ENCODE results near the gene N4BP2L2. TPM values are rescaled to one million over a fixed set of nuclear protein-coding genes. Genes with fewer than 3 reads are reported as not detected.

Gene N4BP2L2
- total and polyA plus RNA-seq, 5 donors from 2014 or later, result 161 to 242 (median 213) TPM

- H3K27ac Mint-ChIP-seq, result no peak overlapping the region
- no peak for DNase-seq
- H3K36me3 Mint-ChIP-seq, result no peaks in the 10 kb centered on the region
- no peak overlapping the region for H3K27ac ChIP-seq (ENCODE audit: insufficient read depth, low read length, poor library complexity, severe bottlenecking)
- H3K4me3 Mint-ChIP-seq, result no peak overlapping the region
- ATAC-seq (ENCODE audit: low read depth in 2 of 2), result no peak
- H3K9me3 ChIP-seq (ENCODE audit: control insufficient read depth in 2 of 2, low read length in 2 of 2), result no peaks in the 10 kb centered on the region
- H3K9me3 Mint-ChIP-seq, result no peaks in the 10 kb centered on the region
- H3K4me1 ChIP-seq (ENCODE audit: control insufficient read depth, insufficient read depth, low read length, poor library complexity, severe bottlenecking), result no peaks in the 10 kb centered on the region
- no peaks in the 10 kb centered on the region for H3K27me3 Mint-ChIP-seq
- H3K4me1 Mint-ChIP-seq, result no peaks in the 10 kb centered on the region
- no peak overlapping the region for H3K4me3 ChIP-seq (ENCODE audit: low read depth, low read length)
- H3K36me3 ChIP-seq (ENCODE audit: control insufficient read depth, insufficient read depth, low read length), result no peaks in the 10 kb centered on the region
- H3K27me3 ChIP-seq (ENCODE audit: control insufficient read depth, insufficient read depth, low read length), result no peaks in the 10 kb centered on the region
Observed at GRCh38 chr13:32383836-32384618, 154.6 kb downstream of the N4BP2L2 start.

Other genes starting within 250 kb of the N4BP2L2 start
- gene ZAR1L, start 223.4 kb downstream of the N4BP2L2 start, total RNA-seq, result not detected
- under 1 TPM in 1 of 4 donors, not detected in 3; 0.16 TPM for gene ZAR1L, start 223.4 kb downstream of the N4BP2L2 start, polyA plus RNA-seq
- 7.6 TPM for gene BRCA2, start 223.3 kb downstream of the N4BP2L2 start, total RNA-seq
- gene BRCA2, start 223.3 kb downstream of the N4BP2L2 start, polyA plus RNA-seq, result 1 to 10 TPM; 1.3 to 2.5 (median 1.9) TPM
- gene N4BP2L1, start 110.7 kb downstream of the N4BP2L2 start, total RNA-seq, result 48.5 TPM
- gene N4BP2L1, start 110.7 kb downstream of the N4BP2L2 start, polyA plus RNA-seq, result 10 to 100 TPM; 55.8 to 65.7 (median 61.5) TPM
- 51.4 TPM for gene PDS5B, start 47.7 kb upstream of the N4BP2L2 start, total RNA-seq
- gene PDS5B, start 47.7 kb upstream of the N4BP2L2 start, polyA plus RNA-seq, result 10 to 100 TPM; 28.6 to 37.4 (median 32.1) TPM